Activated naive CD4-positive, alpha-beta T cell treated with anti-CD3 and anti-CD28 coated beads for 36 hours (primary cell): Measurements from ENCODE around the gene SPDYE16. TPM values are rescaled to one million over a fixed set of nuclear protein-coding genes. Genes with fewer than 3 reads are reported as not detected.
"Not testable (repeated sequence)": the region's sequence is repeated elsewhere in the genome, so short reads cannot be mapped to it uniquely, and the experiment has no call there.

Experiments used
- CTCF ChIA-PET: fragments of 350-600 bp; sonication (Branson Sonifier 250); formaldehyde crosslinking; loops from one replicate; lab custom pipeline; 2021; ENCODE audit warnings: antibody characterized with exemption; lab: Charles Lee
- DNase-seq: peaks from one replicate; pipeline ENCODE4 v3.0.0-alpha.2; 2020
- H3K27ac Mint-ChIP-seq: one replicate; pipeline ENCODE4 v1.8.0; 2021; ENCODE audit warnings: mild to moderate bottlenecking, mixed read lengths
- H3K27me3 Mint-ChIP-seq: one replicate; pipeline ENCODE4 v1.8.0; 2021; ENCODE audit warnings: low read depth, mixed read lengths
- H3K36me3 Mint-ChIP-seq: one replicate; pipeline ENCODE4 v1.8.0; 2021; ENCODE audit warnings: low read depth, mixed read lengths
- H3K4me1 Mint-ChIP-seq: one replicate; pipeline ENCODE4 v1.8.0; 2021; ENCODE audit warnings: low read depth, mixed read lengths
- H3K4me3 Mint-ChIP-seq: one replicate; pipeline ENCODE4 v1.8.0; 2021; ENCODE audit warnings: mild to moderate bottlenecking, moderate library complexity, mixed read lengths
- H3K9me3 Mint-ChIP-seq: one replicate; pipeline ENCODE4 v1.8.0; 2021; ENCODE audit warnings: mixed read lengths
- intact Hi-C: fragments of 100-400 bp; cut with micrococcal nuclease; formaldehyde crosslinking; loops from one replicate; pipeline ENCODE4 v1.15.1; 2023
- total RNA-seq, 2 experiments: library from RNA; stranded (reverse); gene quantifications; one replicate each; pipeline ENCODE4 v1.2.3, GENCODE V29; 2021

SPDYE16 gene
- total RNA-seq, 2 experiments from 2014 or later, result 0.12 TPM; not detected in 1

DNA sequence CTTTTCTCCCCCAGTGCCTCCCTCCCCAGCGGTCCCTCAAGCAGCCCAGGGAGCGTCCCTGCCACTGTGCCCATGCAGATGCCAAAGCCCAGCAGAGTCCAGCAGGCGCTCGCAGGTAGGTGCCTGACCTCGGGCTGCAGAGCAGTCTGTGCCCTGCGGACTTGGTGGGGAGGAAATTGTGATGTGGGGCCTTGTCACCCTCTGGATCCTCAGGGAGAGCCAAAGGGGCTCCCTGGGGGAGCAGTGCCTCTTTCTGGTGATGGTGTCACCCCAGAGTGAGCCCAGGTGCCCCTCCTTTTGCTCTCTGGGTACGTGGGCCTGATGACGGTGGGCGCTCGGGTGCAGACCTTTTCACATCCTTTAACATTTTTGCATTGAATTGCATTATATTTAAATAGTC is 51.0 kb downstream of the SPDYE16 start:
- intact Hi-C loops, H3K36me3 Mint-ChIP-seq, H3K27me3 Mint-ChIP-seq, DNase-seq, H3K27ac Mint-ChIP-seq, H3K4me1 Mint-ChIP-seq, H3K9me3 Mint-ChIP-seq, CTCF ChIA-PET, H3K4me3 Mint-ChIP-seq: not testable (repeated sequence)

DNA sequence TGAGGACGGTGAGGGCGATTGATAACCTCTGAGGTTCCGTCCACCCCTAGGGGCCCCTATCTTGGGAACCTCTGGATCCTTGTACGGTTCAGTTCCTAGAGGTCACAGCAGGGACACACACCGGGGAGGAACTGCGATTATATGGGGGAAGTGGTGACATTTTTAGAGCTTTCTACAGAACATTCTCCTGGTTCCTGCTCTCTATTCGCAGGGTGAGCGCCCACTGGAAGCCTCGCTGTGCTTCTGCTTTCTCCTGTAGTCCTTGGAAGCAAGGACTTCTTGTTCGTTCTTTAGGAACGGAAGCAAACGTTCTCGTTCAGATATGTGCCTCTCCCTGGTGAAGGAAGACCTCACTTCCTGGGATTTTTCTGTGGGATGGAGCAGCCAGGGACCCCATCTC is 55.1 kb downstream of the SPDYE16 start:
- H3K4me1 Mint-ChIP-seq, DNase-seq, intact Hi-C loops, H3K27ac Mint-ChIP-seq, H3K36me3 Mint-ChIP-seq, CTCF ChIA-PET, H3K4me3 Mint-ChIP-seq, H3K27me3 Mint-ChIP-seq, H3K9me3 Mint-ChIP-seq: not testable (repeated sequence)

DNA sequence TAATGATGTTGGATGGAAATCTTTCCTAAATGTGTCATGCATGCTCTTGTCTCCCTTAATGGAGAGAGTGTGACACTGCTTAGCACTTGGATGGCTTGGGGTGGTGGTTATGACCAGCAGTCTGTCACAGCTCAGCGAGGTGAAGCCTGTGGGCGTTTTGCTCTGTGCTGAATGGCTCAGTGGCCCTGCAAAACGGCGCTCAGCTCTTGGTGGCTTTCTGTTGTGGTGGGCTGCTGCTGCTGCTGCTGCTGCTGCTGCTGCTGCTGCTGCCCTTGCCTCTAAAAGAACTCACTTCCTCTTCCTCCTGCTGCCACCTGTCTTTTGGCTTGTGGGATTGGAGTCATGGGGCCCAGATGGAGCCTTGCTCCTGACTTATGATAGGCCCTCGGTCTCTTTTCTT is 56.5 kb downstream of the SPDYE16 start:
- H3K9me3 Mint-ChIP-seq, H3K36me3 Mint-ChIP-seq, intact Hi-C loops, H3K27me3 Mint-ChIP-seq, H3K4me1 Mint-ChIP-seq, CTCF ChIA-PET: not testable (repeated sequence)
- H3K4me3 Mint-ChIP-seq, result peak overlapping the region; percentile 69
- DNase-seq, result peak; percentile 48
- H3K27ac Mint-ChIP-seq, result peak overlapping the region; percentile 91

DNA sequence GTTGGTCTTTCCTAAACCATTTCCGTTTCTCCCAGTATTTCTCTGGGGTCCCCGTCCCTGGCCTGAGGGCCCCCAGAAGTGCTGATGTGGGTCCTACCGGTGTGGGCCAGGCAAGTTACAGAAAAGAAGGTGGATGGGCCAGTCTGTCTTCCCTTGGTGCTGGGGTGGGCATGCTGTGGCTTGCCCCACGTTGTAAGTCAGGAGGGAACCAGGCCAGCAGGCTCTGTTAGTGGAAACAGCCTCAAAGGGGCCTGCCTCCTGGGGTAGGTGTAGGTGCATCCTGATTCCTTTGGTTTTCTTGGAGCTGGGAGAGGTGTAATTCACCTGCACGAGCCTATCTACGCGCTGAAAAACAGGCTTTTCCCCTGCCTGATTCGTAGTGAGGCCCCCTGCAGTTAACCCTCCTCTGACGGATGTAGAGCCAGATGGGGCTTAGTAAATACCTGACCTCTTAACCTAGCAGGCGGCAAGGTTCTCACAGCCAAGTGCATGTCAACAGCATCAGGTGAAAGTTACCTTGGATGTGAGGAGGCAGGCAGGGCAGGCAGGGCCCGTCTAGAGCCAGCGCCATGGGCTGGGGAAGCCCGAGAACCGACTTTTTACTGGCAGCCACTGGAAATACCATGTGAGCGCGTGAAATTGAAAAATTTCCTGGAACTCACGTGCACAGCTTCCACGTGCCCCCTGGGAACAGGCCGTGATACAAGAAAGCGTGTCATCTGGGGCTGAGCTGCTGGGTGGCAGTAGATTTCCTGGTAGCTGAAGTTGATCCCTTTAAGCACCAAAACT is 57.1 kb downstream of the SPDYE16 start:
- CTCF ChIA-PET, H3K27me3 Mint-ChIP-seq, H3K4me3 Mint-ChIP-seq, H3K4me1 Mint-ChIP-seq, H3K9me3 Mint-ChIP-seq, intact Hi-C loops, H3K36me3 Mint-ChIP-seq, H3K27ac Mint-ChIP-seq, DNase-seq: not testable (repeated sequence)

DNA sequence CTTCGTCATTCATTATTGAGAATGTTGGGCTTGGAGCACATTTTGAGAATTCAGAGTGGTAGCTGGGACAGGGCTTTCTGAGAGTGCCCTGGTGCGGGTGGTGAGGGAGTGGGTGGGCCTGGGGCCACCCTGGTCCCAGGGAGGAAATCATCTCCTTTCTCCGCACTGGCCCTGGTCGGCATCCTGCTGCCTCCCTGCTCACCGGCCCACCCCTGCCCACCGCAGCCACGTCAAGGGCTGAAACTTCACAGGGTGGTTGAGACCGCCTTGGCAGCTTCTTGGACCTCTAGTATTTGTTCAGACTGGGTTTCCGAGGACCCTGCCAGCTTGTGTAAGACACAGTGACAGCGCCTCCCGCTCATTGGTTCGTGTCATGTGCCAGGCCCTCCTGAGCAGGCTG is 58.6 kb downstream of the SPDYE16 start:
- H3K27ac Mint-ChIP-seq, H3K9me3 Mint-ChIP-seq, H3K36me3 Mint-ChIP-seq, intact Hi-C loops, CTCF ChIA-PET, H3K4me3 Mint-ChIP-seq, DNase-seq, H3K27me3 Mint-ChIP-seq, H3K4me1 Mint-ChIP-seq: not testable (repeated sequence)

DNA sequence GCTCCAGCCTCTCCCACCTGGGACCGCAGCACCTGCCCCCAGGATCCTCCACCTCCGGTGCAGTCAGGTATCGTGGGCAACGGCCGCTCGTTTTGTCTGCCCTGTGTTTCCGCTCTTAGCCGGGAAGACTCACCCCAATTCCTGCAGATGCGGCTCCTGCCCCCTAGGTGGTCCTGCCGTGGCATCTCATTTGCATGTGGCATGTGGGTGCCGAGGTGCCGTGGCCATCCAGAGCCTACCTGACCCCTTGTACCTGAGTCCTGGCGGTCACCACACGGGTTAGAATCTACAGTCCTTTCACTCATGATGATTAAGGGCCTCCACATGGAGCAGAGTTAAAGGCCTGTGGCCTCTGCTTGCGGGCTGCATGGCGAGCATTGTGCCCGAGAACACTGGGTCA is 60.0 kb downstream of the SPDYE16 start:
- DNase-seq, H3K9me3 Mint-ChIP-seq, H3K27me3 Mint-ChIP-seq, H3K4me3 Mint-ChIP-seq, H3K4me1 Mint-ChIP-seq, intact Hi-C loops, H3K36me3 Mint-ChIP-seq, H3K27ac Mint-ChIP-seq, CTCF ChIA-PET: not testable (repeated sequence)

DNA sequence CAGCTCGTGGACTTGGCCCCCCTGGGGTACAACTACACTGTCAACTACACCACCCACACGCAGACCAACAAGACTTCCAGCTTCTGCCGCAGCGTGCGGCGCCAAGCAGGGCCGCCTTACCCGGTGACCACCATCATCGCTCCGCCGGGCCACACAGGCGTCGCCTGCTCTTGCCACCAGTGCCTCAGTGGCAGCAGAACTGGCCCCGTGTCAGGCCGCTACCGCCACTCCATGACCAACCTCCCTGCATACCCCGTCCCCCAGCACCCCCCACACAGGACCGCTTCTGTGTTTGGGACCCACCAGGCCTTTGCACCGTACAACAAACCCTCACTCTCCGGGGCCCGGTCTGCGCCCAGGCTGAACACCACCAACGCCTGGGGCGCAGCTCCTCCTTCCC is 60.4 kb downstream of the SPDYE16 start:
- H3K4me3 Mint-ChIP-seq, H3K36me3 Mint-ChIP-seq, H3K4me1 Mint-ChIP-seq, CTCF ChIA-PET, DNase-seq, H3K27ac Mint-ChIP-seq, intact Hi-C loops, H3K9me3 Mint-ChIP-seq, H3K27me3 Mint-ChIP-seq: not testable (repeated sequence)

Other genes with a start within 250 kb of the SPDYE16 start
- gene HSPB1, start 240.6 kb downstream of the SPDYE16 start, total RNA-seq, result 100 to 1,000 TPM; 106 to 115 TPM
- 10 to 100 TPM; 95.3 to 96.9 TPM for gene YWHAG, start 184.3 kb downstream of the SPDYE16 start, total RNA-seq
- under 1 TPM; 0.57 to 0.62 TPM for gene SSC4D, start 133.6 kb downstream of the SPDYE16 start, total RNA-seq
- gene ZP3, start 118.3 kb downstream of the SPDYE16 start, total RNA-seq, result 10 to 100 TPM; 26.6 to 32.6 TPM
- gene DTX2, start 81.6 kb downstream of the SPDYE16 start, total RNA-seq, result 10 to 100 TPM; 17.9 to 22.0 TPM
- under 1 TPM in 1 of 2 experiments, not detected in 1; 0.52 TPM for gene UPK3B, start 32.7 kb downstream of the SPDYE16 start, total RNA-seq
- gene POMZP3, start 84.0 kb upstream of the SPDYE16 start, total RNA-seq, result 10 to 100 TPM; 34.4 to 38.7 TPM